Testis (tissue), 3 donors: ENCODE data around the gene OXSR1. TPM values are rescaled to one million over a fixed set of nuclear protein-coding genes. Genes with fewer than 3 reads are reported as not detected.

ENCODE experiments used
- DNase-seq: peaks from one replicate; pipeline ENCODE4 v3.0.0-alpha.2; 2019
- H3K27ac ChIP-seq, 2 donors: fragments of 200-600 bp; sonication (generic); one replicate each; pipeline ENCODE4 v1.5.1; 2019
- H3K27me3 ChIP-seq: fragments of 200-600 bp; sonication (generic); one replicate; pipeline ENCODE4 v1.5.1; 2019
- H3K36me3 ChIP-seq: fragments of 200-600 bp; sonication (generic); one replicate; pipeline ENCODE4 v1.5.1; 2017; ENCODE audit warnings: low read depth; ENCODE audit errors: missing control alignments
- H3K4me1 ChIP-seq: fragments of 200-600 bp; sonication (generic); one replicate; pipeline ENCODE4 v1.5.1; 2019
- H3K4me3 ChIP-seq, 2 donors: fragments of 200-600 bp; sonication (generic); one replicate each; pipeline ENCODE4 v1.5.1; 2017 to 2019
- H3K9me3 ChIP-seq: fragments of 200-600 bp; sonication (generic); one replicate; pipeline ENCODE4 v1.5.1; 2017
- POLR2A ChIP-seq: fragments of 450-650 bp; IDR thresholded peaks from one replicate; pipeline ENCODE4 v1.6.1; 2017; ENCODE audit warnings: antibody characterized with exemption, mild to moderate bottlenecking, moderate library complexity
- WGBS, 2 donors: methylation state at CpG; one replicate each; pipeline ENCODE4 v1.1.5; 2018; 5-methylcytosine and 5-hydroxymethylcytosine counted together
- intact Hi-C: fragments of 100-400 bp; cut with DNase I; formaldehyde crosslinking; loops from one replicate; pipeline ENCODE4 v1.15.1; 2023; ENCODE audit warnings: low total_unique reads
- polyA plus RNA-seq: library from polyadenylated mRNA; stranded (reverse); fragments of 350-450 nt; fragmentation: Illumina TruSeq; extraction: RNeasy Lipid Tissue Mini Kit (QIAGEN cat#74804); gene quantifications from one replicate; pipeline ENCODE4 v1.2.3, GENCODE V29; 2014; ENCODE audit warnings: low read depth, low replicate concordance; ENCODE audit not compliant: insufficient read depth
- total RNA-seq, 2 donors: library from RNA; depleted of rRNA; stranded (reverse); fragments of >200 nt; gene quantifications; one replicate each; pipeline ENCODE4 v1.2.3, GENCODE V29; 2016
- TF ChIP-seq, protein P1 (sequence below), 3 experiments: fragments of 450-650 bp in 2 of 3; fragments of 200-600 bp in 1 of 3; sonication (generic) in 1 of 3; IDR thresholded peaks; one replicate each; pipeline ENCODE4 v1.5.1; 2016 to 2019; ENCODE audit warnings: antibody characterized with exemption in 3 of 3, mild to moderate bottlenecking in 2 of 3, moderate library complexity in 1 of 3

OXSR1 gene
- total and polyA plus RNA-seq, 3 donors from 2014 or later, result 26.0 to 48.7 (median 39.7) TPM

DNA sequence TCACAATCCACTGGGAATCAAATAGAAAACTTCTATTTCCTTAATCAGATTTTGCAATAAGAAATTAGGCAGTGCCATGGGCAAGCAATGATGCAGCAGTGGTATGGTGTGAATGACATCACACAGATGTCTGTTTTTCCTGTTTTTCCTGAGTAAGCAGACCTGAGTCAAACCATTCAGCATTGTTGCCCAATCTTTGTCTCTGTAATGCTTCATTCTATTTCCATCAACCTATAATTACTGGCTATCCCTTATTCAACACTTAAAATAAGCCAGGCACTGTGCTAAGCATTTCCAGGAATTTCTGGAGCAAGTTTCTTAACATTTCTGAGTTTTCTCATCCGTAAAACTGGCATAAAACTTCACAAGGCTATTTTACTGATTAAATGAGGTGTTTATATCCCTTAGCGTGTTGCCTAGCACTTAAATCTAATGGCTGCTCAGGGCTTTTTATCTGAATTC lies 11.3 kb upstream of the OXSR1 start:
- intact Hi-C loops, result no loop called here
- H3K27me3 ChIP-seq, result no peaks in the 10 kb centered on the region
- 82 to 90% methylated on average over 2 of the region's 2 CpGs for WGBS, 2 donors
- no peak overlapping the region for H3K4me3 ChIP-seq
- H3K9me3 ChIP-seq, result no peaks in the 10 kb centered on the region
- no peak for DNase-seq
- TF ChIP-seq, protein P1, sequence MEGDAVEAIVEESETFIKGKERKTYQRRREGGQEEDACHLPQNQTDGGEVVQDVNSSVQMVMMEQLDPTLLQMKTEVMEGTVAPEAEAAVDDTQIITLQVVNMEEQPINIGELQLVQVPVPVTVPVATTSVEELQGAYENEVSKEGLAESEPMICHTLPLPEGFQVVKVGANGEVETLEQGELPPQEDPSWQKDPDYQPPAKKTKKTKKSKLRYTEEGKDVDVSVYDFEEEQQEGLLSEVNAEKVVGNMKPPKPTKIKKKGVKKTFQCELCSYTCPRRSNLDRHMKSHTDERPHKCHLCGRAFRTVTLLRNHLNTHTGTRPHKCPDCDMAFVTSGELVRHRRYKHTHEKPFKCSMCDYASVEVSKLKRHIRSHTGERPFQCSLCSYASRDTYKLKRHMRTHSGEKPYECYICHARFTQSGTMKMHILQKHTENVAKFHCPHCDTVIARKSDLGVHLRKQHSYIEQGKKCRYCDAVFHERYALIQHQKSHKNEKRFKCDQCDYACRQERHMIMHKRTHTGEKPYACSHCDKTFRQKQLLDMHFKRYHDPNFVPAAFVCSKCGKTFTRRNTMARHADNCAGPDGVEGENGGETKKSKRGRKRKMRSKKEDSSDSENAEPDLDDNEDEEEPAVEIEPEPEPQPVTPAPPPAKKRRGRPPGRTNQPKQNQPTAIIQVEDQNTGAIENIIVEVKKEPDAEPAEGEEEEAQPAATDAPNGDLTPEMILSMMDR (IDR thresholded peaks at IDR 0.05), result no peak
- TF ChIP-seq POLR2A, result no peak
- H3K27ac ChIP-seq, result no peak overlapping the region
- no peaks in the 10 kb centered on the region for H3K4me1 ChIP-seq
- H3K36me3 ChIP-seq, result no peaks in the 10 kb centered on the region

DNA sequence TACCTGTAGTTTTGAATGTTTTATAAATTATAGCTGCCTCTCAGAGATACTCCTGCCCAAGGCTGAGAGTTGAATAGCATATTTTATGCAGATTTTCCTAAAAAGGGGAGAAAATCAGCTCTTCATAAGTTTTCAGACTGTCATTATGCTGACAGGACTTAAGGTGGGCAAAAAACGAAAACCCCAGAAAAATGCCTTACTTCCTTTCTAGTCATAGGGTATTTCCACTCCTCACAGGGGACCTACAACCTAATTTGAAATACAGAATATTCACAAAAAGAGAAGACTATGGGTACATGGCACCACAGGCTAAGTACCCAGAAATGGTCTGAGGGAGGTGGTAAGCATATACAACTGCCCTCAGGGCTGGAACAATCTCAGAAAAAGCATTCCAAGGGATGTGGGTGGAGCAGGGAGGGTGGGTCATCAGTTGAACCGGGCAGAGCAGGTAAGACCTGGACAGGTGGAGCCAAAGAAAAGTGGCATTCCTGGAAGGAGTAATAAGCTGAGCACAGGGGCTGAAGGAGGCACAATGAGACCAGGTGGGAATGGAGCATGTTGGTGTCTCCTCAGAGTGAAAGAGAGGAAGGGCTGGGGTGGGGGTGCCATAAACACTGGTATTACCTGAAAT lies 10.6 kb upstream of the OXSR1 start:
- intact Hi-C loops, result no loop called here
- no peak for DNase-seq
- no peak for TF ChIP-seq POLR2A
- TF ChIP-seq, protein P1 (IDR thresholded peaks at IDR 0.05), result no peak

DNA sequence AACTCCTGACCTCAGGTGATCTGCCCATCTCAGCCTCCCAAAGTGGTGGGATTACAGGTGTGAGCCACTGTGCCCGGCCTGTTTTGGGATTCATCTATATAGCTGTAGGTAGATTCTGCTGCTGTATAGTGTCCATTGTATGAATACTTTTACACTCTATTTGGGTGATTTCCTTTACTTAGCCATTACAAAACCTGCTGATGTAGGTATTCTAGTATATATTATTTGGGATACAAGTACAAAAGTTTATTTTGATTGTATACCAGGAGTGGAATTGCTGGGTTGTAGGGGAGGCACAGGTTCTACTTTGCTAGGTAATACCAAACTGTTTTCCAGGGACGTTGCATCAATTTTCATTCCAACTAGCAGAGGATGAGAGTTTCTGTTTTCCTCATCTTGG lies 9.5 kb upstream of the OXSR1 start:
- no peak for DNase-seq
- 92 to 95% methylated on average over 2 of the region's 2 CpGs for WGBS, 2 donors
- TF ChIP-seq, protein P1 (IDR thresholded peaks at IDR 0.05), result no peak
- TF ChIP-seq POLR2A, result no peak
- Histone ChIP-seq H3K4me3 (no peak overlapping the region), H3K27me3 (no peaks in the 10 kb centered on the region), H3K27ac (no peak overlapping the region), H3K9me3 (no peaks in the 10 kb centered on the region), H3K36me3 (no peaks in the 10 kb centered on the region), H3K4me1 (no peaks in the 10 kb centered on the region)
- intact Hi-C loops, result no loop called here

More for the DNA sequence above, 10.6 kb upstream of the OXSR1 start:
- Histone ChIP-seq H3K27ac (no peak overlapping the region), H3K36me3 (no peaks in the 10 kb centered on the region), H3K4me3 (no peak overlapping the region), H3K27me3 (no peaks in the 10 kb centered on the region), H3K4me1 (no peaks in the 10 kb centered on the region), H3K9me3 (no peaks in the 10 kb centered on the region)
- 65 to 75% methylated on average over 2 of the region's 2 CpGs for WGBS, 2 donors

DNA sequence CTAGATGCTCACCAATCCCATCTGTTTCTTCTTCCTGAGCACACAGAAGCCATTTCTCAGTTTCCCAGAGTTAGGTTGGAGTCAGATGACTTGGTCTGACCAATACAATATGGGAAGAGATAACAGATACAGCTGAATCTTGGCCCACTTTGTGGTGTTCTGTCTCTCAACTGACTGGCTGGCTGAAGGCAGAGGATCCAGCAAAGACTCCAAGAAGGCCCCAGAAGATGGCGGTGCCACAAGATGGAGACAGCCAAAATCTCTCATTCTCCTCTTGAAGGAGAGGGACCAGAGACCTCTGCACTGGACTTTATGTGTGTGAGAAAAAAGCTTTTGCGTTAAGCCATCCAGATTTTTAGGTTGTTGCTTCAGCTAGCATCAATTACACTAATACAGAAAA lies 8.2 kb upstream of the OXSR1 start:
- no peak for DNase-seq
- H3K9me3 ChIP-seq, result no peaks in the 10 kb centered on the region
- no peak overlapping the region for H3K4me3 ChIP-seq
- 80 to 98% methylated on average over 2 of the region's 2 CpGs for WGBS, 2 donors
- intact Hi-C loops, result no loop called here
- no peaks in the 10 kb centered on the region for H3K27me3 ChIP-seq
- no peak for TF ChIP-seq POLR2A
- TF ChIP-seq, protein P1 (IDR thresholded peaks at IDR 0.05), result no peak
- no peaks in the 10 kb centered on the region for H3K4me1 ChIP-seq
- no peaks in the 10 kb centered on the region for H3K36me3 ChIP-seq
- H3K27ac ChIP-seq, result no peak overlapping the region

DNA sequence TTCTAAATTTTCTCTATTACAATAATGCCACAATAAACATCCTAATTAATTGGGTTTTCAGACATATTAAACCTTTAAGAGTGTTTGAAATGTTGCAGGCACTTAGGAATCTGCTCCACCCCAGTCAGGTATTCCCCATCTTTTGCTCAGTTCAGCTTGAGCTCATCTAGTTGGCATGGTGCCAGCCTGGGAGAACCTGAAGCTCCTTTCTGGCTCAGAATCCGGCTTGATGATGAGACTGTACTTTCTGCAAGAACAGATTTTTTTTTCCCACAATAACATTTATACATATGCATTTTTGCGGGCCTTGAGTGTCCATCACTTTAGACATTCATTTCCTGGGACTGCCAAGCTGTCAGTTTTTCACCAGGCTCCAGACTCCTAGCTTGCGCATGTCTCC lies 7.7 kb upstream of the OXSR1 start:
- WGBS, 2 donors, result 85 to 86% methylated on average over 3 of the region's 3 CpGs
- Histone ChIP-seq H3K4me3 (no peak overlapping the region), H3K27me3 (no peaks in the 10 kb centered on the region), H3K27ac (no peak overlapping the region), H3K36me3 (no peaks in the 10 kb centered on the region), H3K4me1 (no peaks in the 10 kb centered on the region), H3K9me3 (no peaks in the 10 kb centered on the region)
- TF ChIP-seq, protein P1 (IDR thresholded peaks at IDR 0.05), result no peak
- no peak for TF ChIP-seq POLR2A
- DNase-seq, result no peak
- intact Hi-C loops, result no loop called here
